MM.1S (cell line): ENCODE data around the gene FARSB.

Experiments
- DNase-seq: peaks from one replicate; pipeline ENCODE4 v3.0.0-alpha.2; 2015
- H2AFZ ChIP-seq: fragments of 300-600 bp; sonication (generic); 2 replicates; pipeline ENCODE4 v1.6.0; 2016; ENCODE audit warnings: antibody characterized with exemption, low read length
- H3F3A ChIP-seq: fragments of 300-600 bp; sonication (generic); 2 replicates; pipeline ENCODE4 v1.6.1; 2016; ENCODE audit warnings: mild to moderate bottlenecking, antibody characterized with exemption, low read length, moderate library complexity, mixed read lengths; ENCODE audit not compliant: insufficient read depth
- H3K27ac ChIP-seq: fragments of 300-600 bp; sonication (generic); 2 replicates; pipeline ENCODE4 v1.5.1; 2016; ENCODE audit warnings: mild to moderate bottlenecking, low read length
- H3K27me3 ChIP-seq: fragments of 300-600 bp; sonication (generic); replicated peaks from 2 replicates; pipeline ENCODE4 v1.6.0; 2016; ENCODE audit warnings: low read length; ENCODE audit not compliant: insufficient read depth
- H3K36me3 ChIP-seq: fragments of 300-600 bp; sonication (generic); replicated peaks from 2 replicates; pipeline ENCODE4 v1.6.1; 2016; ENCODE audit warnings: mild to moderate bottlenecking, low read length, mixed read lengths; ENCODE audit not compliant: insufficient read depth
- H3K4me1 ChIP-seq: fragments of 300-600 bp; sonication (generic); 2 replicates; pipeline ENCODE4 v1.6.1; 2016; ENCODE audit warnings: low read length, mixed read lengths
- H3K4me2 ChIP-seq: fragments of 300-600 bp; sonication (generic); 2 replicates; pipeline ENCODE4 v1.6.0; 2016; ENCODE audit warnings: low read depth, low read length
- H3K4me3 ChIP-seq: fragments of 300-600 bp; sonication (generic); 2 replicates; pipeline ENCODE4 v1.5.1; 2016; ENCODE audit warnings: low read length, mixed read lengths
- H3K79me2 ChIP-seq: fragments of 300-600 bp; sonication (generic); 2 replicates; pipeline ENCODE4 v1.6.1; 2016; ENCODE audit warnings: mixed run types, low read length, mixed read lengths
- H3K9ac ChIP-seq: fragments of 300-600 bp; sonication (generic); 2 replicates; pipeline ENCODE4 v1.6.1; 2016; ENCODE audit warnings: low read length, mixed read lengths
- H3K9me2 ChIP-seq: fragments of 300-600 bp; sonication (generic); replicated peaks from 2 replicates; pipeline ENCODE4 v1.6.1; 2016; ENCODE audit warnings: mild to moderate bottlenecking, low read length, mixed read lengths; ENCODE audit not compliant: insufficient read depth
- H3K9me3 ChIP-seq: fragments of 300-600 bp; sonication (generic); replicated peaks from 2 replicates; pipeline ENCODE4 v1.6.1; 2016; ENCODE audit warnings: mild to moderate bottlenecking, low read length, mixed read lengths; ENCODE audit not compliant: insufficient read depth
- H4K20me1 ChIP-seq: fragments of 300-600 bp; sonication (generic); 2 replicates; pipeline ENCODE4 v1.6.1; 2016; ENCODE audit warnings: mild to moderate bottlenecking, low read length, moderate library complexity, mixed read lengths; ENCODE audit not compliant: insufficient read depth
- EZH2 ChIP-seq: fragments of 300-600 bp; sonication (generic); optimal IDR thresholded peaks from 2 replicates; pipeline ENCODE3; 2017; ENCODE audit warnings: low read depth, mild to moderate bottlenecking, antibody characterized with exemption, low read length, mixed read lengths
- EZH2phosphoT487 ChIP-seq: fragments of 300-600 bp; sonication (generic); IDR thresholded peaks from 2 replicates; pipeline ENCODE4 v1.6.1; 2018; ENCODE audit warnings: antibody characterized with exemption, low read length
- TF ChIP-seq, protein P1 (sequence below): fragments of 300-600 bp; sonication (generic); IDR thresholded peaks from 2 replicates; pipeline ENCODE4 v1.5.1; 2016; ENCODE audit warnings: antibody characterized with exemption, low read length, mixed read lengths

Gene FARSB

DNA sequence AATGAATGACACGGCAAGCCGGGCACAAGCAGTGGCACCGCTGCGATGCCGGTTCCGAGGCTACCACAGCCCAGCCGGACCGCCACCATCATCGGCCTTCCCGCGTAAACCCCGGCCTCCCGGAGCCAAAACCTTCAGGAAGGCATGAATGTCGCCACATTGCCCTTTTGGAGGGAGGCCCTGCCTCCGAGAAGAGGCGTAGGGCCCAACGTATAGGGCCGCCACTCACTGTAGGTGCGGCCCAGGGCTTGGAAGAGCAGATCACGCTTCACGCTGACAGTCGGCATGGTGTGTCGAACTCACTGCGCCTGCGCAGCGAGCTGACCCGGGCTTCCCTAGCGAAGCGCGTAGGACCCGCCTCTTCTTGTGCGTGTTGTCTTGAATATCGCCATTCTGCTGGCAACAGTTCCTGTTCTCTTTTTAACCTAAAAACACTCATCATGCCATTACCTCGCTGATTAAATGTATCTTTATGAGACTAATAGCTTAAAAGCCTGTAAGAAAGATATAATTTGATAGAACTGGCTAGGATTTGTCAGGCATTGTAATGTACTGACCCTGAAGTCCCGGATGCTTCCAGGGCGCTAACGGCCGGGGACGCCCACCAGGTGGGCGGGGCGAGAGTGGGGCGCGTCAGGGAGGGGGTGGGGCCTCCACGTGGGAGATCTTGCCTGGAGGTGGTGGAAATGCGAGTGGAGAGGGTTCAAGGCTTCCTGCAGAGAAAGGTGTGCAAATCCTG, at the start of gene FARSB:
Gene FARSB, minus strand, starts transcription at position 306 of the 739 bp plus-strand sequence. Its CDS starts 19 bp downstream, at position 287.
- peak within 1 kb of the TSS; percentile 93 for H3K27ac ChIP-seq
- H3K4me1 ChIP-seq = peaks cover 32% of the 10 kb centered on the region
- peaks cover 24% of the 10 kb centered on the region for H3F3A ChIP-seq
- H3K79me2 ChIP-seq = peaks cover 54% of the 10 kb centered on the region
- H3K4me2 ChIP-seq = peak within 1 kb of the TSS; percentile 88
- peak within 1 kb of the TSS; percentile 98 for H3K4me3 ChIP-seq
- H4K20me1 ChIP-seq = peaks cover 12% of the 10 kb centered on the region
- DNase-seq = peak; percentile 97
- TF ChIP-seq EZH2 = no peak
- TF ChIP-seq EZH2phosphoT487 = no peak
- TF ChIP-seq, protein P1, sequence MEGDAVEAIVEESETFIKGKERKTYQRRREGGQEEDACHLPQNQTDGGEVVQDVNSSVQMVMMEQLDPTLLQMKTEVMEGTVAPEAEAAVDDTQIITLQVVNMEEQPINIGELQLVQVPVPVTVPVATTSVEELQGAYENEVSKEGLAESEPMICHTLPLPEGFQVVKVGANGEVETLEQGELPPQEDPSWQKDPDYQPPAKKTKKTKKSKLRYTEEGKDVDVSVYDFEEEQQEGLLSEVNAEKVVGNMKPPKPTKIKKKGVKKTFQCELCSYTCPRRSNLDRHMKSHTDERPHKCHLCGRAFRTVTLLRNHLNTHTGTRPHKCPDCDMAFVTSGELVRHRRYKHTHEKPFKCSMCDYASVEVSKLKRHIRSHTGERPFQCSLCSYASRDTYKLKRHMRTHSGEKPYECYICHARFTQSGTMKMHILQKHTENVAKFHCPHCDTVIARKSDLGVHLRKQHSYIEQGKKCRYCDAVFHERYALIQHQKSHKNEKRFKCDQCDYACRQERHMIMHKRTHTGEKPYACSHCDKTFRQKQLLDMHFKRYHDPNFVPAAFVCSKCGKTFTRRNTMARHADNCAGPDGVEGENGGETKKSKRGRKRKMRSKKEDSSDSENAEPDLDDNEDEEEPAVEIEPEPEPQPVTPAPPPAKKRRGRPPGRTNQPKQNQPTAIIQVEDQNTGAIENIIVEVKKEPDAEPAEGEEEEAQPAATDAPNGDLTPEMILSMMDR = no peak
- no peaks in the 10 kb centered on the region for H3K36me3 ChIP-seq
- no peaks in the 10 kb centered on the region for H3K9me3 ChIP-seq
- no peaks in the 10 kb centered on the region for H3K27me3 ChIP-seq
- H3K9me2 ChIP-seq = no peaks in the 10 kb centered on the region
- H2AFZ ChIP-seq = peak within 1 kb of the TSS; percentile 60
- H3K9ac ChIP-seq = peak within 1 kb of the TSS; percentile 99

DNA sequence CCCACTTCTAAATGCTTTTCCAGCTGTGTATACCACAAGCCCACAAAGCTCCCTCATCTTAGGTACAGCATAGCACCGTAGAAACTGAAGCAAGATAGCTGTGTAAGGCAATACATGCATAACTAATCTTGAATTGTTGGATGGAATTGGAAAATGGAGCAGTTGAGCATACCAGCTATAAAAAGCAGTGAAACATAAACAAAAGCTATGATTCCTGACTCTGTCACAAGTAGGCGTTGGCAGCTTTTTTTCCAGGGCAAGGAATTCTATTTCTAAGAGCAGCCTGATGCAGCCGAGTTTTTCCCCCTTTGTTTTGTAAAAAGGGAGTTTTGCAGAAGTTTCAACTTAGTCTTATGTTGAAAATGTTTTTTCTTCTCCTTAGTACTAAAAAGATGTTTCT, 48.0 kb upstream of the FARSB start:
- Histone ChIP-seq H3K27ac (no peak overlapping the region), H4K20me1 (no peaks in the 10 kb centered on the region), H3K4me3 (no peak overlapping the region), H3K9me2 (no peaks in the 10 kb centered on the region), H3K79me2 (no peaks in the 10 kb centered on the region), H3K36me3 (no peaks in the 10 kb centered on the region), H3K9ac (no peak overlapping the region), H3K9me3 (no peaks in the 10 kb centered on the region), H2AFZ (no peak overlapping the region), H3K4me2 (no peak overlapping the region), H3F3A (no peaks in the 10 kb centered on the region), H3K4me1 (no peaks in the 10 kb centered on the region), H3K27me3 (no peaks in the 10 kb centered on the region)
- no peak for DNase-seq
- no peak for TF ChIP-seq EZH2phosphoT487
- TF ChIP-seq, protein P1 = no peak
- TF ChIP-seq EZH2 = no peak

DNA sequence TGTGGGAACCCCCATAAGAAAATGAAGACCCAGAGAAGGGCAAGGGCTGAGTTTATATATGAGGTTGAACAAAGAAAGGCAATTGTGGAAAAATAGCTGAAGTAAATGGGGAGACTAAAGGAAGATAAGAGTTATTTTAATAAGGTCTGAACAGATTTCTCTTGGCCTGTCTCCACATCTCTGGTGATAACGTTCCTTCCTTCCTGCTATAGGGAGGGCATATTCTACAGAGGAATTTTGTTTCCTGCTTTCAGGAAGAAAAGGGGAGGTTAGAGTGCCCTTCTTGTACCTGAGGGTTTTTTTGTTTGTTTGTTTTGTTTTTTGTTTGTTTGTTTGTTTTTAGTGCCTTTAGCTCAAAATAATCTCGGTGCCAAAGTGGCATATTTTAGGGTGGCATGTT, 47.2 kb upstream of the FARSB start:
- Histone ChIP-seq H4K20me1 (no peaks in the 10 kb centered on the region), H3F3A (no peaks in the 10 kb centered on the region), H3K27me3 (no peaks in the 10 kb centered on the region), H3K27ac (no peak overlapping the region), H2AFZ (no peak overlapping the region), H3K79me2 (no peaks in the 10 kb centered on the region), H3K36me3 (no peaks in the 10 kb centered on the region), H3K9ac (no peak overlapping the region), H3K4me1 (no peaks in the 10 kb centered on the region), H3K9me3 (no peaks in the 10 kb centered on the region), H3K4me3 (no peak overlapping the region), H3K9me2 (no peaks in the 10 kb centered on the region), H3K4me2 (no peak overlapping the region)
- no peak for TF ChIP-seq EZH2
- no peak for TF ChIP-seq EZH2phosphoT487
- TF ChIP-seq, protein P1 = no peak
- no peak for DNase-seq
